ENCODE data around the gene NEDD4.
A peak's percentile ranks its signal among the peaks of the same experiment; 100 is the strongest.

DNA sequence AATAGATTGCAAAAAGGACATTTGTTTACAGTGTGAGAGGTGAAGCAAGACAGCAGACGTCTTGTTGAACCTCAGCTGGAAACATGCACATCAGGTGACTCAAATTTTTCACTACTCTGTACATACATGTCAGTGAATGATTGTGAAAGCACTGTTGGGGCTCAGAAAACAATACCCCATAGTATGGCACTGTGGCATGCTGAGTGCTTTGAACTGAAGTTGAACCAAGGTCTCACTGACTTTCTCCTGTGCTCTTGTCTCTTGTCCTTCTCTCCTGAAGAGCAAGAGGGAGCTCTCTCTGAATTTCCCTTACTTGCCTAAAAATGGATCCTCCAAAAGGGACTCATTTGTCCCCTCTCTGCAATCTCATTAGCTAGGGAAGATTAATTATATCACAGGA is 24.5 kb upstream of the NEDD4 start:
- TF ChIP-seq CTCF (optimal IDR thresholded peaks at IDR 0.05 in 1 of 3, IDR thresholded peaks at IDR 0.05 in 1 of 3, conservative IDR thresholded peaks at IDR 0.05 in 1 of 3; ENCODE audit: extremely low read depth in 1 of 3, insufficient read depth in 2 of 3, low read length in 3 of 3) (peak; percentile 10 to 35 (median 32)), EZH2 (IDR thresholded peaks at IDR 0.05; ENCODE audit: low read length) (no peak)

Data from keratinocyte (primary cell).